ENCODE results near the gene ALKAL2. TPM values are rescaled to one million over a fixed set of nuclear protein-coding genes. Genes with fewer than 3 reads are reported as not detected.

ALKAL2 gene
- total and polyA plus RNA-seq, 10 of the 15 experiments (the other 5 are each of a cell fraction or from before 2014, with no cell fraction given) = 0.11 to 0.29 (median 0.11) TPM; not detected in 7

DNA sequence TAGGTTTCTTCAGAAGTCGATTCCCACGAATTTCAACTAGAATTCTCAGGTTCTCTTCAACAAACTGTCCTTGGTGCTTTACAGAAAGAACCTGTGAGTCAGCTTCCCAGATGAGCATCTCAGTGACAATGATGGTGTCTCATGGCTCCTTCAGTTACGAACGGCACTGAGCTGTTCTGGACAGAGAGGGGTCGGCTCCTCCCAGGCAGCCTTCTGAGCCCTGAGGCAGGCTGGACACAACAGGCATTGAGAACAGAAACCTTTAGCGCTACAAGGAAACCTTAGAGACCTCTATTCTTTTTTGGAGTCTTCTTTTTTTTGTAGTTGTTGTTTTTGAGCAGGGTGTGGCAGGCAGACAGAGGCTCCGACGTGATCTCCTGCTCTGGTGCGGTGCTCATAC is 35.1 kb upstream of the ALKAL2 start:
- Histone ChIP-seq H3K4me3 (no peak overlapping the region), H4K20me1 (ENCODE audit: control insufficient read depth, insufficient read depth) (no peaks in the 10 kb centered on the region), H3K27me3 (replicated peaks in 1 of 2; ENCODE audit: control insufficient read depth in 2 of 2, insufficient read depth in 2 of 2, low read length in 1 of 2) (no peaks in the 10 kb centered on the region; a peak in 1 of 4 replicates), H3K4me2 (ENCODE audit: control insufficient read depth, insufficient read depth) (no peak overlapping the region), H3K9ac (ENCODE audit: control insufficient read depth, insufficient read depth, low read length) (no peak overlapping the region), H3K79me2 (ENCODE audit: control insufficient read depth, insufficient read depth, low read length) (no peaks in the 10 kb centered on the region), H3K9me3 (replicated peaks; ENCODE audit: control insufficient read depth, insufficient read depth, low read length) (no peaks in the 10 kb centered on the region), H3K27ac (ENCODE audit: control insufficient read depth, insufficient read depth) (no peak overlapping the region), H3K36me3 (ENCODE audit: control insufficient read depth in 2 of 2, insufficient read depth in 2 of 2, low read length in 1 of 2) (no peaks in the 10 kb centered on the region), H3K4me1 (ENCODE audit: control insufficient read depth, insufficient read depth, low read length) (no peaks in the 10 kb centered on the region), H2AFZ (ENCODE audit: control insufficient read depth, low read depth, low read length) (no peak overlapping the region)
- DNase-seq (ENCODE audit: low read depth, low spot score) (no peak), ATAC-seq (no peak), FAIRE-seq (no peak)
- WGBS (ENCODE audit: insufficient coverage, insufficient replicate concordance, low lambda C conversion rate, missing lambda C conversion rate) = 53% methylated on average over 9 of the region's 9 CpGs
- RAD21 ChIA-PET (ENCODE audit: unreplicated experiment) = no interaction called here
- TF ChIP-seq, protein P1, sequence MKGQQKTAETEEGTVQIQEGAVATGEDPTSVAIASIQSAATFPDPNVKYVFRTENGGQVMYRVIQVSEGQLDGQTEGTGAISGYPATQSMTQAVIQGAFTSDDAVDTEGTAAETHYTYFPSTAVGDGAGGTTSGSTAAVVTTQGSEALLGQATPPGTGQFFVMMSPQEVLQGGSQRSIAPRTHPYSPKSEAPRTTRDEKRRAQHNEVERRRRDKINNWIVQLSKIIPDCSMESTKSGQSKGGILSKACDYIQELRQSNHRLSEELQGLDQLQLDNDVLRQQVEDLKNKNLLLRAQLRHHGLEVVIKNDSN (IDR thresholded peaks at IDR 0.05; ENCODE audit: borderline replicate concordance, extremely low read length, insufficient read depth, low read depth, low read length) = no peak
- SMC1A ChIA-PET (ENCODE audit: uncharacterized antibody, unreplicated experiment) = no interaction called here
- POLR2A ChIA-PET = no interaction called here
- no TSS peak for BruUV-seq (replicated peaks)
- CTCF ChIA-PET = no interaction called here
- intact Hi-C loops (cut with micrococcal nuclease; ENCODE audit: unreplicated experiment) (no loop called here), in situ Hi-C loops (cut with MboI) (no loop called here)

- Histone ChIP-seq H4K20me1 (ENCODE audit: control insufficient read depth, insufficient read depth) (no peaks in the 10 kb centered on the region), H2AFZ (ENCODE audit: control insufficient read depth, low read depth, low read length) (no peak overlapping the region), H3K9me3 (replicated peaks; ENCODE audit: control insufficient read depth, insufficient read depth, low read length) (no peaks in the 10 kb centered on the region), H3K27ac (ENCODE audit: control insufficient read depth, insufficient read depth) (no peak overlapping the region), H3K27me3 (replicated peaks in 1 of 2; ENCODE audit: control insufficient read depth in 2 of 2, insufficient read depth in 2 of 2, low read length in 1 of 2) (no peaks in the 10 kb centered on the region; a peak in 1 of 4 replicates), H3K4me2 (ENCODE audit: control insufficient read depth, insufficient read depth) (no peak overlapping the region), H3K4me3 (no peak overlapping the region), H3K4me1 (ENCODE audit: control insufficient read depth, insufficient read depth, low read length) (no peaks in the 10 kb centered on the region), H3K79me2 (ENCODE audit: control insufficient read depth, insufficient read depth, low read length) (no peaks in the 10 kb centered on the region), H3K36me3 (ENCODE audit: control insufficient read depth in 2 of 2, insufficient read depth in 2 of 2, low read length in 1 of 2) (no peaks in the 10 kb centered on the region), H3K9ac (ENCODE audit: control insufficient read depth, insufficient read depth, low read length) (no peak overlapping the region)
- no TSS peak for BruUV-seq (replicated peaks)
- CTCF ChIA-PET = no interaction called here
- in situ Hi-C loops (cut with MboI) (no loop called here), intact Hi-C loops (cut with micrococcal nuclease; ENCODE audit: unreplicated experiment) (no loop called here)
- SMC1A ChIA-PET (ENCODE audit: uncharacterized antibody, unreplicated experiment) = no interaction called here
- POLR2A ChIA-PET = no interaction called here
- DNase-seq (ENCODE audit: low read depth, low spot score) (no peak), FAIRE-seq (no peak), ATAC-seq (no peak)
- WGBS (ENCODE audit: insufficient coverage, insufficient replicate concordance, low lambda C conversion rate, missing lambda C conversion rate) = 28% methylated on average over 10 of the region's 10 CpGs
- TF ChIP-seq MEF2B (IDR thresholded peaks at IDR 0.05; ENCODE audit: partially characterized antibody, poor library complexity, severe bottlenecking) (no peak), NKRF (conservative IDR thresholded peaks at IDR 0.05) (no peak), ZNF384 (IDR thresholded peaks at IDR 0.05; ENCODE audit: borderline replicate concordance, low read depth, low read length) (no peak), ESRRA (IDR thresholded peaks at IDR 0.05; ENCODE audit: low read length) (no peak), LARP7 (IDR thresholded peaks at IDR 0.05) (no peak), KDM1A (IDR thresholded peaks at IDR 0.05; ENCODE audit: borderline replicate concordance) (no peak), E2F8 (IDR thresholded peaks at IDR 0.05; ENCODE audit: low read depth, partially characterized antibody) (no peak), ZSCAN29 (IDR thresholded peaks at IDR 0.05) (no peak), FOS (IDR thresholded peaks at IDR 0.05; ENCODE audit: borderline replicate concordance, extremely low read depth, insufficient read length) (no peak), ATF7 (IDR thresholded peaks at IDR 0.05; ENCODE audit: low read depth) (no peak), SPI1 (IDR thresholded peaks at IDR 0.05; ENCODE audit: borderline replicate concordance, insufficient read depth, low read depth, low read length) (no peak), NFYB (IDR thresholded peaks at IDR 0.05; ENCODE audit: insufficient read depth, low read depth, low read length) (no peak)
- RAD21 ChIA-PET (ENCODE audit: unreplicated experiment) = no interaction called here
Observed at GRCh38 chr2:322326-322725, 34.4 kb upstream of the ALKAL2 start.

Data from GM12878 (cell line).